Mesenchymal stem cell (in vitro differentiated cells and primary cell): ENCODE measurements around the gene SGK2.
A peak's percentile ranks its signal among the peaks of the same experiment; 100 is the strongest.
"Not testable (repeated sequence)": the region's sequence is repeated elsewhere in the genome, so short reads cannot be mapped to it uniquely, and the experiment has no call there.

ENCODE experiments used
- DNase-seq: peaks from one replicate; pipeline ENCODE4 v3.0.0-alpha.2; 2013
- H2AFZ ChIP-seq: one replicate; pipeline ENCODE4 v1.6.1; 2013; ENCODE audit warnings: low read depth, mild to moderate bottlenecking, control low read depth, inconsistent platforms, low read length, moderate library complexity
- H2AK5ac ChIP-seq: 2 replicates; pipeline ENCODE4 v1.6.1; 2013; ENCODE audit warnings: low read length, moderate library complexity, mild to moderate bottlenecking, inconsistent platforms; ENCODE audit not compliant: severe bottlenecking
- H2BK120ac ChIP-seq: one replicate; pipeline ENCODE4 v1.6.1; 2013; ENCODE audit warnings: low read depth, mild to moderate bottlenecking, inconsistent platforms, low read length, moderate library complexity
- H2BK12ac ChIP-seq, 2 experiments: one replicate each; pipeline ENCODE4 v1.6.1; 2013; ENCODE audit warnings: inconsistent platforms in 2 of 2, low read length in 2 of 2, mild to moderate bottlenecking in 2 of 2, moderate library complexity in 2 of 2, control low read depth in 1 of 2
- H2BK15ac ChIP-seq: one replicate; pipeline ENCODE4 v1.6.1; 2013; ENCODE audit warnings: mild to moderate bottlenecking, low read depth, inconsistent platforms; ENCODE audit not compliant: poor library complexity, severe bottlenecking
- H2BK5ac ChIP-seq: 2 replicates; pipeline ENCODE4 v1.6.1; 2013; ENCODE audit warnings: low read depth, mild to moderate bottlenecking, low read length, control low read depth, inconsistent platforms; ENCODE audit not compliant: poor library complexity, severe bottlenecking
- H3K14ac ChIP-seq, 2 experiments: one replicate each; pipeline ENCODE4 v1.6.1; 2013; ENCODE audit warnings: inconsistent platforms in 2 of 2, low read length in 2 of 2, control low read depth in 1 of 2, mild to moderate bottlenecking in 1 of 2, moderate library complexity in 1 of 2
- H3K18ac ChIP-seq, 2 experiments: one replicate each; pipeline ENCODE4 v1.6.1; 2013; ENCODE audit warnings: inconsistent platforms in 2 of 2, low read length in 2 of 2, control low read depth in 1 of 2, low read depth in 1 of 2, mild to moderate bottlenecking in 1 of 2
- H3K23ac ChIP-seq, 2 experiments: one replicate each; pipeline ENCODE4 v1.6.1; 2013; ENCODE audit warnings: inconsistent platforms in 2 of 2, low read length in 2 of 2, mild to moderate bottlenecking in 2 of 2, moderate library complexity in 2 of 2, control low read depth in 1 of 2
- H3K27ac ChIP-seq: 2 replicates; pipeline ENCODE4 v1.5.1; 2013; ENCODE audit warnings: mild to moderate bottlenecking, moderate library complexity, low read length, control low read depth, inconsistent platforms; ENCODE audit not compliant: poor library complexity, severe bottlenecking
- H3K27me3 ChIP-seq, 2 experiments: 2 replicates each; pipeline versions ENCODE4 v1.6.1 to v1.7.0; 2013; ENCODE audit warnings: low read length in 2 of 2, mild to moderate bottlenecking in 2 of 2, moderate library complexity in 2 of 2, control low read depth in 1 of 2, inconsistent platforms in 1 of 2; ENCODE audit not compliant: control insufficient read depth in 1 of 2, insufficient read depth in 1 of 2
- H3K36me3 ChIP-seq, 2 experiments: 2 replicates each; pipeline versions ENCODE4 v1.6.1 to v1.7.0; 2013; ENCODE audit warnings: low read length in 2 of 2, control low read depth in 1 of 2, inconsistent platforms in 1 of 2, low read depth in 1 of 2, mild to moderate bottlenecking in 1 of 2; ENCODE audit not compliant: insufficient read depth in 2 of 2, control insufficient read depth in 1 of 2
- H3K4ac ChIP-seq, 2 experiments: one replicate each; pipeline ENCODE4 v1.6.1; 2013; ENCODE audit warnings: inconsistent platforms in 2 of 2, low read length in 2 of 2, mild to moderate bottlenecking in 2 of 2, moderate library complexity in 2 of 2, control low read depth in 1 of 2, low read depth in 1 of 2
- H3K4me1 ChIP-seq: 2 replicates; pipeline ENCODE4 v1.6.1; 2013; ENCODE audit warnings: low read depth, low read length, control low read depth; ENCODE audit not compliant: control insufficient read depth, insufficient read depth
- H3K4me2 ChIP-seq: 2 replicates; pipeline ENCODE4 v1.6.1; 2013; ENCODE audit warnings: low read length, mild to moderate bottlenecking, inconsistent platforms; ENCODE audit not compliant: poor library complexity, severe bottlenecking
- H3K4me3 ChIP-seq, 2 experiments: 2 replicates each; pipeline versions ENCODE4 v1.5.1 to v1.7.0; 2013; ENCODE audit warnings: low read length in 2 of 2, mild to moderate bottlenecking in 2 of 2, control low read depth in 1 of 2, low read depth in 1 of 2; ENCODE audit not compliant: insufficient read depth in 1 of 2
- H3K79me1 ChIP-seq: replicated peaks from 2 replicates; pipeline ENCODE4 v1.6.1; 2013; ENCODE audit warnings: mild to moderate bottlenecking, control low read depth, low read length, inconsistent platforms; ENCODE audit not compliant: poor library complexity, severe bottlenecking
- H3K9ac ChIP-seq: 2 replicates; pipeline ENCODE4 v1.7.0; 2013; ENCODE audit warnings: mild to moderate bottlenecking, low read length, moderate library complexity
- H3K9me3 ChIP-seq: 2 replicates; pipeline ENCODE4 v1.7.0; 2013; ENCODE audit warnings: mild to moderate bottlenecking, low read length; ENCODE audit not compliant: control insufficient read depth
- H4K8ac ChIP-seq: one replicate; pipeline ENCODE4 v1.6.1; 2013; ENCODE audit warnings: inconsistent platforms, mild to moderate bottlenecking, low read length, moderate library complexity
- H4K91ac ChIP-seq: one replicate; pipeline ENCODE4 v1.6.1; 2013; ENCODE audit warnings: mild to moderate bottlenecking, low read length, inconsistent platforms
- WGBS: methylation state at CpG from one replicate; pipeline ENCODE4 v1.1.7; 2013; ENCODE audit warnings: mixed read lengths; 5-methylcytosine and 5-hydroxymethylcytosine counted together

Gene SGK2

DNA sequence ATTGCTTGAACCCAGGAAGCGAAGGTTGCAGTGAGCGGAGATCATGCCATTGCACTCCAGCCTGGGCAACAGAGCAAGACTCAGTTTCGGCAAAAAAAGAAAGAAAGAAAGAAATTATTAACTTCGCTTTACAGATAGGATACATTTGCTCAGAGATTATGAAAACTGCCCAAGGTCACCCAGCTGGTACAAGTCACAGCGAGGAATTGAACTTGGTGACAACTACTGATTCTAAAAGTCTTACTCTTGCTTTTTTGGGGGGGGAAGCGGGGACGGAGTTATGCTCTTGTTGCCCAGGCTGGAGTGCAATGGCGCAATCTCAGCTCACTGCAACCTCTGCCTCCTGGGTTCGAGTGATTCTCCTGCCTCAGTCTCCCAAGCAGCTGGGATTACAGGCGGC lies 29.7 kb downstream of the SGK2 start:
- H2AK5ac ChIP-seq, H2BK5ac ChIP-seq, H4K91ac ChIP-seq, H3K4me3 ChIP-seq, H3K27me3 ChIP-seq, H2BK15ac ChIP-seq, H2BK12ac ChIP-seq, DNase-seq, H3K9me3 ChIP-seq, H2AFZ ChIP-seq, H3K36me3 ChIP-seq, H3K9ac ChIP-seq, H3K14ac ChIP-seq, H2BK120ac ChIP-seq, H3K4me2 ChIP-seq, H3K18ac ChIP-seq, H3K27ac ChIP-seq, H3K4ac ChIP-seq, H3K23ac ChIP-seq, H3K79me1 ChIP-seq, H4K8ac ChIP-seq: not testable (repeated sequence)
- peaks cover 17% of the 10 kb centered on the region for H3K4me1 ChIP-seq
- WGBS, result 97% methylated on average over 8 of the region's 10 CpGs

DNA sequence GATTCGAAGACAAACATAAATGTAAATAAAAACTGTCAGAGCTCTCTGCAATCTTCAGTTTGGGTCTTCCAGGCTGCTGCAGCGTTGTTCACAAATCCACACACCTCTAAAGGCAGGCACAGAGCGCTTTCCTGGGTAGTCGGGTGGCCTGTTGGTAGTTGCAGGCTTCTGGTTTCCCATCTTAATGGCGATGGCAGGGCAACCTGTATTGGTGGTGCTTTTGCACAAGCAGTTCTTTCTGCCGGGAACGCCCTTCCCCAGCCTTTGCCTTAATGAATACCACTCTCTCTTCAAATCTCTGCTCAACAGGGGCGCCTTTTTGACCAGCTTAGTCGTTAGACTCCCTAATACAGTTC lies 31.2 kb downstream of the SGK2 start:
- Histone ChIP-seq H3K14ac (no peak overlapping the region), H3K36me3 (peaks cover 3 to 10% of the 10 kb centered on the region in 2 experiments), H3K4me2 (peak overlapping the region; percentile 69), H3K79me1 (peaks cover 8% of the 10 kb centered on the region), H2BK12ac (no peak overlapping the region), H2BK15ac (no peak overlapping the region), H3K23ac (no peak overlapping the region), H4K91ac (no peak overlapping the region), H3K4ac (peak overlapping the region in 1 of 2 experiments; percentile 61), H2BK120ac (peak overlapping the region; percentile 62), H3K4me1 (peaks cover 9% of the 10 kb centered on the region), H4K8ac (peak overlapping the region; percentile 78), H3K9me3 (no peaks in the 10 kb centered on the region), H2AK5ac (peak overlapping the region; percentile 40), H3K4me3 (peak overlapping the region; percentile 35 to 97), H3K18ac (peak overlapping the region in 1 of 2 experiments; percentile 76), H3K27ac (peak overlapping the region; percentile 78), H3K27me3 (no peaks in the 10 kb centered on the region), H2BK5ac (no peak overlapping the region), H2AFZ (peak overlapping the region; percentile 29), H3K9ac (peak overlapping the region; percentile 96)
- 25% methylated on average over 7 of the region's 9 CpGs for WGBS
- DNase-seq, result no peak

DNA sequence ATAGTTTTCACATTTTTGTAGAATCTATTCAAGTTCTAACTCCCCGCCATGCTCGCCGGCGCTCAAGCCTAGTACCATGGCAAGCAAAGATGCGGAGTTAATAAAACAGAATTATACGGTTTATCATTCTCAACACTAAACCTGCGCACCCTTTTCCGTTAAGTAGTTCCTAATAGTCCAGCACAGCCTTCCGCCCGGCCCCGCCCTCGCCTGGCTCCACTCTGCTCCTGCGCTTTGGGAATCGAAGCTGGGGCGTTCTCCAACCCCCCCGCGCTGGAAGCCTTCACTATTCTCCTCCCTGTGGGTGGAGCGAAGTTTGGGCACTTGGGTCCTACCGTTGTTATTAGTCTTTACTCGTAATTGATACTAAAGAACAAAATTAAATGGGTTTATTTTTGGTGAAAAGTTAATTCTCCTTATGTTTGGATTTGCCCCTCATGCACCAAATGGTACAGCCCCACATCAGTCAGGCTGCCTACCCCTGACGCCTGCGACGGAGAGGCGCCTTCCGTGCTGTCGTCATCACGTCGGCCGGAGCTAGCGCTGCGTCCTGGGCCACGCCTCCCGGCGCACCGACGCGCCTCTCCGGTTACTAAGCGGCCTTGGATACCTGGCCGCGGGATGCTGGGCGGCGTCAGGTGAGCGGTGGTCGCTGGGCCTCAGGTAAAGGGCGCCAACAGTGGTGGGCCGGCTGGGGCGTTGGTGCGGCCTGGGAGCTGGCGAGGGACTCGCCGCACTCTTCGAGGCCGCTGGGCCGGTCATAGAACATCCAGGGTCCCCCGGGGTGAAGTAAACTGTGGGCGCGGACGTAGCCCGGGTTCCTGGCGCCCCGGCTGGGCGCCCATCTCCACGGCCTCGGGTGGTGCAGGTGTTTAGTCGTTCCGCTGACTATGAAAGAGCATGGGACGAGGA lies 31.8 kb downstream of the SGK2 start, which contains the start of gene IFT52:
TSS of gene IFT52 (plus strand) at position 546 of the 912 bp plus-strand sequence. CDS start 3,762 bp downstream, outside the sequence.
- Histone ChIP-seq H3K27me3 (no peaks in the 10 kb centered on the region), H3K79me1 (peaks cover 8% of the 10 kb centered on the region), H3K36me3 (peaks cover 8 to 13% of the 10 kb centered on the region in 2 experiments), H3K23ac (no peak within 1 kb of the TSS), H2BK12ac (no peak within 1 kb of the TSS), H3K18ac (peak within 1 kb of the TSS; percentile 69 to 76), H2AFZ (peak within 1 kb of the TSS; percentile 98), H3K4me1 (peaks cover 9% of the 10 kb centered on the region), H3K14ac (peak within 1 kb of the TSS in 1 of 2 experiments; percentile 91), H4K91ac (no peak within 1 kb of the TSS), H3K4ac (peak within 1 kb of the TSS in 1 of 2 experiments; percentile 69), H4K8ac (peak within 1 kb of the TSS; percentile 78), H2AK5ac (peak within 1 kb of the TSS; percentile 40), H3K4me2 (peak within 1 kb of the TSS; percentile 88), H3K9ac (peak within 1 kb of the TSS; percentile 96), H3K4me3 (peak within 1 kb of the TSS; percentile 94 to 97), H2BK15ac (peak within 1 kb of the TSS; percentile 21), H2BK120ac (peak within 1 kb of the TSS; percentile 62), H3K27ac (peak within 1 kb of the TSS; percentile 78), H2BK5ac (no peak within 1 kb of the TSS), H3K9me3 (no peaks in the 10 kb centered on the region)
- WGBS, result under 1% methylated on average over 59 of the region's 68 CpGs
- peak; percentile 93 for DNase-seq

DNA sequence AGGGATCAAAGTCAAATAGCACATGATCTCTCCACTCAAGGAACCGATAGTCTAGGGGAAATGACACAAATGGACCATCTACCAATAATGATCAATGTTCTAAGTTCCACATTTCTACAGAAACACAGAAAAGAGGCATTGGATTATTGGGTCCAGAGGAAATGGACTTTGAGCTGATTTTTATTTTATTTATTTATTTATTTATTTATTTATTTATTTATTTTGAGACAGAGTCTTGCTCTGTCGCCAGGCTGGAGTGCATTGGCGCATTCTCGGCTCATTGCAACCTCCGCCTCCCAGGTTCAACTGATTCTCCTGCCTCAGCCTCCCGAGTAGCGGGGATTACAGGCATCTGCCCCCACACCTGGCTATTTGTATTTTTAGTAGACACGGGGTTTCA lies 43.1 kb downstream of the SGK2 start:
- H2BK120ac ChIP-seq, result not testable (repeated sequence)

More for the DNA sequence above, 43.1 kb downstream of the SGK2 start:
- not testable (repeated sequence) for H2BK15ac ChIP-seq, H3K4me1 ChIP-seq, H2AK5ac ChIP-seq, H3K14ac ChIP-seq, H3K27ac ChIP-seq, H3K9me3 ChIP-seq, H2AFZ ChIP-seq, H3K4ac ChIP-seq, H3K27me3 ChIP-seq, H3K4me2 ChIP-seq, H3K4me3 ChIP-seq, H4K8ac ChIP-seq, DNase-seq, H2BK12ac ChIP-seq, H3K9ac ChIP-seq, H3K18ac ChIP-seq, H2BK5ac ChIP-seq, H4K91ac ChIP-seq, H3K23ac ChIP-seq
- WGBS, result 87% methylated on average over 8 of the region's 8 CpGs
- Histone ChIP-seq H3K36me3 (peaks cover 34 to 64% of the 10 kb centered on the region in 2 experiments), H3K79me1 (peaks cover 11% of the 10 kb centered on the region)
